GM21447 (cell line): ENCODE data around the gene DLG5.

Source experiments
- ATAC-seq: cut with Tn5 transposase; IDR thresholded peaks from one replicate; pipeline ENCODE4 v1.9.1; 2021; ENCODE audit not compliant: unreplicated experiment

The DLG5 gene

GRCh38 chr10:77800320-77800719 lies 126.2 kb downstream of the DLG5 start:
- ATAC-seq = no peak

GRCh38 chr10:77799352-77799751 lies 127.2 kb downstream of the DLG5 start:
- ATAC-seq = no peak

GRCh38 chr10:77798940-77799339 lies 127.6 kb downstream of the DLG5 start:
- no peak for ATAC-seq

GRCh38 chr10:77796311-77796915 lies 130.1 kb downstream of the DLG5 start:
- ATAC-seq = no peak

- ATAC-seq = no peak
Observed at GRCh38 chr10:77795426-77796055, 131.0 kb downstream of the DLG5 start.

GRCh38 chr10:77794256-77795142 lies 132.1 kb downstream of the DLG5 start:
- ATAC-seq = no peak

- ATAC-seq = no peak
Observed at GRCh38 chr10:77793831-77794230, 132.7 kb downstream of the DLG5 start.

- no peak for ATAC-seq
Observed at GRCh38 chr10:77792155-77792554, 134.4 kb downstream of the DLG5 start.

GRCh38 chr10:77791506-77791905 lies 135.0 kb downstream of the DLG5 start:
- no peak for ATAC-seq

- ATAC-seq = no peak
Observed at GRCh38 chr10:77789861-77790260, 136.7 kb downstream of the DLG5 start.

GRCh38 chr10:77789016-77789415 lies 137.5 kb downstream of the DLG5 start:
- ATAC-seq = no peak

GRCh38 chr10:77788496-77789010 lies 138.0 kb downstream of the DLG5 start:
- no peak for ATAC-seq

- ATAC-seq = no peak
Observed at GRCh38 chr10:77787440-77787839, 139.1 kb downstream of the DLG5 start.

- ATAC-seq = no peak
Observed at GRCh38 chr10:77784856-77785255, 141.7 kb downstream of the DLG5 start.

GRCh38 chr10:77782328-77783061 lies 144.1 kb downstream of the DLG5 start:
- ATAC-seq = no peak

GRCh38 chr10:77781451-77782327 lies 144.9 kb downstream of the DLG5 start:
- no peak for ATAC-seq

GRCh38 chr10:77780180-77780579 lies 146.4 kb downstream of the DLG5 start:
- no peak for ATAC-seq

GRCh38 chr10:77776487-77776886 lies 150.1 kb downstream of the DLG5 start:
- no peak for ATAC-seq

GRCh38 chr10:77774940-77775391 lies 151.6 kb downstream of the DLG5 start:
- ATAC-seq = no peak
